ENCODE data around the gene GH1. TPM values are rescaled to one million over a fixed set of nuclear protein-coding genes. Genes with fewer than 3 reads are reported as not detected.
"Not testable (repeated sequence)": the region's sequence is repeated elsewhere in the genome, so short reads cannot be mapped to it uniquely, and the experiment has no call there.

GH1 gene
- total RNA-seq, 1 donor from 2014 or later = not detected

DNA sequence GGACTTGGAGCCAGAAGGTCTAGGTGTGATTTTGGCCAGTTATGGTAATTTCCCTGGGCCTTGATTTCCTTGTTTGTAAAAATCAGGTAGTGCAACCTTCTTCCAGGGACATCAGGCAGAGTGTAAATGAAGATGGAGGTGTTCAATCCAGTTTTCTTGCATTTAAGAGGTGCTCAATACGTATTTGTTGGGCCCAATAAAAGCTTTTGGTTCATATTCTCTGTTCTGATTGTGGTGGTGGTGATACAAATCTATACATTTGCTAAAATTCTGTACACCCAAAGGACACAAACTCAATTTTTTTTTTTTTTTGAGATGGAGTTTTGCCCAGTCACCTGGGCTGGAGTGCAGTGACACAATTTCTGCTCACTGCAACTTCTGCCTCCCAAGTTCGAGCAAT is 7.5 kb upstream of the GH1 start:
- Mint-ChIP-seq H3K27ac (no peak overlapping the region), H3K4me1 (no peaks in the 10 kb centered on the region), H3K9me3 (no peaks in the 10 kb centered on the region), H3K27me3 (ENCODE audit: low read depth) (no peaks in the 10 kb centered on the region), H3K4me3 (no peak overlapping the region), H3K36me3 (no peaks in the 10 kb centered on the region)
- no peak for DNase-seq (ENCODE audit: low spot score in 2 of 2, unreplicated experiment in 2 of 2)
- TF ChIP-seq, protein P1, sequence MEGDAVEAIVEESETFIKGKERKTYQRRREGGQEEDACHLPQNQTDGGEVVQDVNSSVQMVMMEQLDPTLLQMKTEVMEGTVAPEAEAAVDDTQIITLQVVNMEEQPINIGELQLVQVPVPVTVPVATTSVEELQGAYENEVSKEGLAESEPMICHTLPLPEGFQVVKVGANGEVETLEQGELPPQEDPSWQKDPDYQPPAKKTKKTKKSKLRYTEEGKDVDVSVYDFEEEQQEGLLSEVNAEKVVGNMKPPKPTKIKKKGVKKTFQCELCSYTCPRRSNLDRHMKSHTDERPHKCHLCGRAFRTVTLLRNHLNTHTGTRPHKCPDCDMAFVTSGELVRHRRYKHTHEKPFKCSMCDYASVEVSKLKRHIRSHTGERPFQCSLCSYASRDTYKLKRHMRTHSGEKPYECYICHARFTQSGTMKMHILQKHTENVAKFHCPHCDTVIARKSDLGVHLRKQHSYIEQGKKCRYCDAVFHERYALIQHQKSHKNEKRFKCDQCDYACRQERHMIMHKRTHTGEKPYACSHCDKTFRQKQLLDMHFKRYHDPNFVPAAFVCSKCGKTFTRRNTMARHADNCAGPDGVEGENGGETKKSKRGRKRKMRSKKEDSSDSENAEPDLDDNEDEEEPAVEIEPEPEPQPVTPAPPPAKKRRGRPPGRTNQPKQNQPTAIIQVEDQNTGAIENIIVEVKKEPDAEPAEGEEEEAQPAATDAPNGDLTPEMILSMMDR (IDR thresholded peaks at IDR 0.05; ENCODE audit: unreplicated experiment) = no peak

DNA sequence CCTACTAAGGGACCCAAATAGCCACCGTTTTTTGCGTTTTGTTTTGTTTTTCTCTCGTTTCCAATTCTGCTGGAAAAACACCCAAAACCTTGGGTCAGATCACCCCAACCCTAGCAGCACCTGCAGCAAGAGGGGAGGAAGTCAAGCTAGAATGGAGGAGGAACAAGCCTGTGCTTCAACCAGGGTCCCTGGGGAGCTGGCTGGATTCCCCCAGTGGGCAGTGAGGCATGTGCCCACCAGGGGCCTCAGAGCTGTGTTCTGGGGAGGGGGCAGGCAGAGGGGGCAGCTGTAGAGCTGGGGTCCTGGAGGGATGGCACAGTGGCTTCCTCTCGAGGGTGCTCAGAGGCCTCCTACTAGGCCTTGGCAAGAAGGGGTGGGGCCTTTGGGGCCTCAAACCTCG is 7.0 kb upstream of the GH1 start:
- no peaks in the 10 kb centered on the region for H3K4me1 Mint-ChIP-seq
- TF ChIP-seq, protein P1 (IDR thresholded peaks at IDR 0.05; ENCODE audit: unreplicated experiment) = no peak
- no peaks in the 10 kb centered on the region for H3K36me3 Mint-ChIP-seq
- no peaks in the 10 kb centered on the region for H3K9me3 Mint-ChIP-seq
- no peak for DNase-seq (ENCODE audit: low spot score in 2 of 2, unreplicated experiment in 2 of 2)
- no peak overlapping the region for H3K27ac Mint-ChIP-seq
- H3K4me3 Mint-ChIP-seq = no peak overlapping the region
- H3K27me3 Mint-ChIP-seq (ENCODE audit: low read depth) = no peaks in the 10 kb centered on the region

DNA sequence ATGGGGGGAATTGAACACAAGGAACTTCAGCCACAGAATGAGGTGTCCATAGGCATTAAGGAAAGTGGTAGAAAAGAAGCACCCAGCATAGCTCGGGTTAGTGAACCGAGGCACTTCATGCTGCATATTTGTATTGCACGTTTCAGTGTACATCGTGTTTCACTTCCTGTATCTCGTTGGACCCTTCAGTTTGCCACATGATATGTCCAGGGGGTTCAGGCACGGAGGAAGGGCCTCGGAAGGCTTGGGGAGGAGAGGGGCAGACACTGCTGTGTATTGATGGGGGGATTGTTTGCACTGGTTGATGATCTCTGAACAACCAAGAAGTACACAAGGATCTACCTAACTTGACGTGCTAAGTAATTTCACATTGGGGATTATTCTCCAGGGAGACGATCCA is 3.8 kb upstream of the GH1 start:
- H3K27me3 Mint-ChIP-seq (ENCODE audit: low read depth) = peaks cover 17% of the 10 kb centered on the region
- H3K9me3 Mint-ChIP-seq; DNase-seq (ENCODE audit: low spot score in 2 of 2, unreplicated experiment in 2 of 2); H3K4me1 Mint-ChIP-seq; H3K36me3 Mint-ChIP-seq; H3K4me3 Mint-ChIP-seq; H3K27ac Mint-ChIP-seq: not testable (repeated sequence)

DNA sequence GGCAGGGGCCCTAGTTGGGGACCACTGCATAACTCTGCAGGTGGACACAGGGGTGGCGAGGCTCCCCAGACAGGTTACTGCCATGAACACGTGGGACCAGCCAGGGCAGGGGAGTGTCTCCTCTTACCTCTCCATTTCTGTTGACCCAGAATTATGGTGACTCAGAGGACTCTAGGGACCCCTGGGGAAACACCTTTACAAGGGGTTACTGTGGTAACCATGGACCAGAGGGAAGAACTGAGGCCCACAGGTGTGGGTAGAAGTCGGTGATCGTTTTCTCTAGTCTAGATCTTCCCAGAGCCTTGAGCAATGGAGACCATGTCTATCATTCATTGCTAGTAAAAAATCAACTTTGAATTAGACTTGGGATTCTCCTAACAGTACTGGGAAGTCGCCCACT is 2.1 kb upstream of the GH1 start:
- not testable (repeated sequence) for H3K4me3 Mint-ChIP-seq; DNase-seq (ENCODE audit: low spot score in 2 of 2, unreplicated experiment in 2 of 2); H3K4me1 Mint-ChIP-seq; H3K36me3 Mint-ChIP-seq; H3K27ac Mint-ChIP-seq; H3K9me3 Mint-ChIP-seq
- peaks cover 34% of the 10 kb centered on the region for H3K27me3 Mint-ChIP-seq (ENCODE audit: low read depth)

DNA sequence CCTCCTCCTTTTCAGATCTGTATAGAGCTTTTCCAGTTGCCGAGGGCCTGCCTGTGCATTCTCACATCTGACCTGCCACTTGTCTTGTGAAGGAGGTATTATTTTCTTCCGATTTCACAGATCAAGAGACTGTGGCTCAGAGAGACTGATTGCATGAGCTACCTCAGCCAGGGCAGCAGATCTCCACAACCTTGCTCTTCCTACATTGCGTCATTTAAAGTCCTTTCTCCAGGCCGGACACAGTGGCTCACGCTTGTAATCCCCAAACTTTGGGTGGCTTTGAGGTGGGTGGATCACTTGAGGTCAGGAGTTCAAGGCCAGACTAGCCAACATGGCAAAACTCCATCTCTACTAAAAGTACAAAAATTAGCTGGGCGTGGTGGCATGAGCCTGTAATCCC is 1.4 kb upstream of the GH1 start:
- not testable (repeated sequence) for DNase-seq (ENCODE audit: low spot score in 2 of 2, unreplicated experiment in 2 of 2); H3K27ac Mint-ChIP-seq; H3K4me3 Mint-ChIP-seq; H3K4me1 Mint-ChIP-seq; H3K36me3 Mint-ChIP-seq; H3K9me3 Mint-ChIP-seq
- H3K27me3 Mint-ChIP-seq (ENCODE audit: low read depth) = peaks cover 39% of the 10 kb centered on the region

DNA sequence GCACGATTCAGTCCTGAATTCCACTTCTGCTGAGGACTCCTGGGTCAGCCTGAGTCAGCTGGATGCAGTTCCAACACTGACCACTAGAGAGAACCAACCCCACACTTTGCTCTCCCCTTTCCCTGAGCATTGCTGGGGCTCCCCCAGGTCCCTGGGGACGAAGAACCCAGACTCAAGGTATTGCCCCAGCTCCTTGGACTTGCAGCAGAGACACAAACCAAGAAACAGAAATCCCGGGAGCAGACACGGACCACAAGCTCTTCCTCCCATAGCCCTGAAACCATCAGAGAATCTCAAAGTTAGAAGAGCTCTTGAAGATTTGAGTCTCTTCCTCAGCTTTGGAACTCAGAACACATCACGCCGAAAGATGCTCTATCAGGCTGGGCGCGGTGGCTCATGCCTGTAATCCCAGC is 678 bp upstream of the GH1 start:
- TF ChIP-seq, protein P1 (IDR thresholded peaks at IDR 0.05; ENCODE audit: unreplicated experiment) = peak; percentile 96
- Mint-ChIP-seq H3K4me1 (peaks cover 5% of the 10 kb centered on the region), H3K9me3 (no peaks in the 10 kb centered on the region), H3K27me3 (ENCODE audit: low read depth) (peaks cover 42% of the 10 kb centered on the region), H3K27ac (no peak overlapping the region), H3K36me3 (no peaks in the 10 kb centered on the region), H3K4me3 (no peak overlapping the region)
- peak in 1 of 2 experiments; percentile 63 for DNase-seq (ENCODE audit: low spot score in 2 of 2, unreplicated experiment in 2 of 2)

DNA sequence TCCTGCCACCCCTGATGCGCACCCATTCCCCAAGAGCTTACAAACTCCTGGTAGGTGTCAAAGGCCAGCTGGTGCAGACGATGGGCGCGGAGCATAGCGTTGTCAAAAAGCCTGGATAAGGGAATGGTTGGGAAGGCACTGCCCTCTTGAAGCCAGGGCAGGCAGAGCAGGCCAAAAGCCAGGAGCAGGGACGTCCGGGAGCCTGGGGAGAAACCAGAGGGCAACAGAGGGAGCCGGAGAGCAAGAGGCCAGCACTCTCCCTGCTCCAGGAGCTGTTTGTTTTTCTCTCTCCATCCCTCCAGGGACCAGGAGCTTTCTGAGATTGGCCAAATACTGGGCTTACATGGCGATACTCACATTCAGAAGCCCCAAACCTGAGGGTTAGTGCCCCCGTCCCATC is 334 bp downstream of the GH1 start:
- no peak for DNase-seq (ENCODE audit: low spot score in 2 of 2, unreplicated experiment in 2 of 2)
- Mint-ChIP-seq H3K27me3 (ENCODE audit: low read depth) (peaks cover 42% of the 10 kb centered on the region), H3K4me3 (no peak overlapping the region), H3K9me3 (no peaks in the 10 kb centered on the region), H3K4me1 (peaks cover 5% of the 10 kb centered on the region), H3K27ac (no peak overlapping the region), H3K36me3 (no peaks in the 10 kb centered on the region)
- TF ChIP-seq, protein P1 (IDR thresholded peaks at IDR 0.05; ENCODE audit: unreplicated experiment) = no peak
